Prostate gland (tissue), 2 donors: Measurements from ENCODE around the gene SH2D2A.

Experiments used
- CTCF ChIP-seq, 4 experiments: fragments of 200-600 bp in 2 of 4; fragments of 450-650 bp in 2 of 4; sonication (generic) in 2 of 4; IDR thresholded peaks; 1 replicate in 3 of 4; 2 replicates in 1 of 4; pipeline ENCODE4 v1.5.1; 2016 to 2019; ENCODE audit warnings: antibody characterized with exemption in 4 of 4, mild to moderate bottlenecking in 2 of 4, moderate library complexity in 2 of 4
- POLR2A ChIP-seq: fragments of 450-650 bp; IDR thresholded peaks from one replicate; pipeline ENCODE4 v1.6.1; 2016; ENCODE audit warnings: antibody characterized with exemption, mild to moderate bottlenecking

GRCh38 chr1:156794506-156795373, 21.9 kb downstream of the SH2D2A start:
- no peak for TF ChIP-seq CTCF (IDR thresholded peaks at IDR 0.05)
- no peak for TF ChIP-seq POLR2A
